HG03378 (cell line): ENCODE measurements around the gene PARP3.

Experiments
- ATAC-seq: cut with Tn5 transposase; IDR thresholded peaks from one replicate; pipeline ENCODE4 v1.9.1; 2021; ENCODE audit warnings: mild to moderate bottlenecking, moderate library complexity; ENCODE audit not compliant: unreplicated experiment

PARP3 gene

DNA sequence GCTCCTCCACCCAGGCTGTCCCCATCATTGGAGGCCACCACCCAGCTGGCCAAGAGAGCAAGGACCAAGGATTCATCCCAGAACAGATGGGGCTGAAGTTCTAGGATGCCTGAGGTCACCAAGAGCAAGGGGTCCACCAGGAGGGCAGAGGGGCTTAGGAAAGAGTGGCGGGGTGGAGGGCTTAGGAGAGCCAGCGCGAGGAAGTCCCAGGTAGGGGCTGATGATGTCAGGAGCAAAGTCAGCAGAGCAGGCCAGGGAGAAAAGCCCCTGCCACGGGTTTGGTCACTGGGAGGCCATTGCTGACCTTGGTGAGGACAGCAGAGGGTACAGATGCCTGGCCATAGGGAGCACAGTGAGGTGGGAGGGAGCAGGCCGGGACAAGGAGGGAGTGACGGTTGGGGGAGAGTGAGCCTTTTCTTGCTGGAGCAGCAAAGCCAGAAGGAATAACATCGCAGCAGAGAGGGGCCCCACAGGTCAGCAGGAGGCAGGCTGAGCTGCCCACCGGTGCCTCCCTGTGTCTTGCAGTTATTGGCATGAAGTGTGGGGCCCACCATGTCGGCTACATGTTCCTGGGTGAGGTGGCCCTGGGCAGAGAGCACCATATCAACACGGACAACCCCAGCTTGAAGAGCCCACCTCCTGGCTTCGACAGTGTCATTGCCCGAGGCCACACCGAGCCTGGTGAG is 5.2 kb downstream of the PARP3 start:
- no peak for ATAC-seq

DNA sequence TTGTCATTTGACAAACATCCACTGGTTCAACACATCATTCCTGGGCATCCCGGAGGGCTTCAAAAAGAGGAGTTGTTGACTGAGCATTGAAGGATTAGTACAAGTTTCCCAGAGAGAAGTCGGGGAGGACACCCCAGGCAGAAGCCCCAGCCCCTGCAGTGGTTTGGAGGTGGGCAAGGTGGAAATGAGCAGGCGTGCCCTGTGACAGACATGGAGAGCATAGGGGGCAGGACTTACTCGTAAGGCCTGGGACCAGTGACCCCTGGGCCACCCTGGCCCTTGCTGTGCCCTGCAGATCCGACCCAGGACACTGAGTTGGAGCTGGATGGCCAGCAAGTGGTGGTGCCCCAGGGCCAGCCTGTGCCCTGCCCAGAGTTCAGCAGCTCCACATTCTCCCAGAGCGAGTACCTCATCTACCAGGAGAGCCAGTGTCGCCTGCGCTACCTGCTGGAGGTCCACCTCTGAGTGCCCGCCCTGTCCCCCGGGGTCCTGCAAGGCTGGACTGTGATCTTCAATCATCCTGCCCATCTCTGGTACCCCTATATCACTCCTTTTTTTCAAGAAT is 5.9 kb downstream of the PARP3 start:
- ATAC-seq: no peak

DNA sequence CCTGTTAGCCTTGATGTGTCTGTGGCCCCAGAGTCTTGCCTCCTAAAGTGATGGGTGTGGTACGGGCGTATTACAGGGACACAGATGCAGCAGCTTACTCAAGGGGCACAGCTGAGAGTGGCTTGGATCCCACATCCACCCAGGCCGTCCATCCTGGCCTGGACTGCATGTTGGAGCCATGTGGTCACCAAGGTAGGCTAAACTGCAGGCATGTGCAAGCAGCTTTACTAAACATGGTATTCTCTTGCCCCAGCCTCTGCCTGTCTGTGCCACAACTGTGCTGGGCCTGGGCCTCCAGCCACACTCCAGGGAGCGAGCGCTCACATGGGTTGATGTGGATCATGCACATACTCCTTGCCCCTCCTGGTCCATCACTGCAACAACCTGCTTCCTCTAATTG is 7.0 kb downstream of the PARP3 start:
- no peak for ATAC-seq

DNA sequence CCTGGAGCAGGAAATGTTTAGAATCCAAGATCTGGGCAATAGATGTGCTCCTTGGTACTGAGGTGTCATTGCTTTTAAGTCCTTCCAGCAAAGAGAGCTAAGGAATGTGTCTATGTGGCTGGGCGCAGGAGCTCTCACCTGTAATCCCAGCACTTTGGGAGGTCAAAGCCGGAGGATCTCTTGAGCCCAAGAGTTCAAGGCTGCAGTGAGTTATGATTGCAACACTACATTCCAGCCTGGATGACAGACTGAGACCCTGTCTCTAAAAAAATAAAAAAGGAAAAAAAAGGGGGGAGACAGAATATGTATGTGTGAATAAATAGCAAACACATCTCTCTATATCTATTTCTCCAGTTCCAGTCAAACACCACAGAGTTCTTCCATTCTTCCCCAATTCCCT is 8.7 kb downstream of the PARP3 start:
- ATAC-seq: no peak

DNA sequence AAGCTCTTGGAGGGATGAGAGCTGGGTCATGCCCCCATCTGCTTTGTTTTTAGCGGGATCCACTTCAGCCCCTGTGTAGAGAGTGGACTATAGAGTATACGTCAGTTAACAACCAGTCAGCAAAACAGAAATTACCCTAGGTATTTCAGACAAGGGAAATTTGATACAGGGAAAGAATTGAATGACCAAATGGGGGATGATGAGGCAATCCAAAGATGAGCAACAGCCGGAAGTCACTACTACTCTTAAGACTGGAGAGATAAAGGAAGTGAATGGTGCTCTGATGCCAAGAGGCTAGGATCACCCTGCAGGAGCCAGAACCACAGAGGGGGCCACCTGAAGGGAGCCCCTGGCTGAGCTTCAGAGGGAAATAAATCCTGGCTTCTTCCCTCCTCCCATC is 11.3 kb downstream of the PARP3 start:
- ATAC-seq: no peak

DNA sequence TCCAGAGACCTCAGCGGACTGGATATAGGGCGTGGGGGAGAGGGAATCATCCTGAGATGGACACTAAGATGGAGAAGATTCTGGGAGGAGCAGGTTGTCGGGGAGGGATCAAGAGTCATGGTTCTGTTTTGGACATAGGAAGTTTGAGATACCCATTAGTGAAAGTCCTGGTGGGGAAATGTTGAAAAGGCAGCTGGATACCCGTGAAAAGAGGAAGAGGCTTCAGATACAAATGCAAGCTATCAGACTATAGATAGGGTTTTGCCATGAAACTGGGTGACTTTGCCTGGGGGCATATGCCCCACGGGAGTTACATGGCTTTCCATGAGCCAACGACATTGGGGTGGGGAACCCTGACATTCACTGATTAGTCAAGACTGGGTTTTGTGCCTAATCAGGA is 11.9 kb downstream of the PARP3 start:
- ATAC-seq: no peak

DNA sequence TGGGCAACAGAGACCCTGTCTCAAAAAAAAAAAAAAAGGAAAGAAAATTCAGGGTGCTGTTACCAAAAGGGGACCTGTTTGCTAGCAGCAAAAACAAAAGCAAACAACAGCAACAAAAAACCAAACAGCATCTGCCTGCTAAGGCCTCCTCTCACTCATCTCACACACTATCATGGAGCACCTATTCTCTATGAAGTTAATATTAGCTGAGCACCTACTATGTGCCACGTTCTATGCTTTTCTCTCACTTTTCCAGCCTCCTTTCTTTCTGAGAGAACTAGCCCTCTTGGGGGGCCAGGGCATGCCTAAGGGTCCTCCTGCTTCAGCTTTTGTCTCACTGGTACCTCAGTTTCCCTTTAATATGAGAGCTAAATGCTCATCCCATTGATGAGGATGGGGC is 12.6 kb downstream of the PARP3 start:
- no peak for ATAC-seq

DNA sequence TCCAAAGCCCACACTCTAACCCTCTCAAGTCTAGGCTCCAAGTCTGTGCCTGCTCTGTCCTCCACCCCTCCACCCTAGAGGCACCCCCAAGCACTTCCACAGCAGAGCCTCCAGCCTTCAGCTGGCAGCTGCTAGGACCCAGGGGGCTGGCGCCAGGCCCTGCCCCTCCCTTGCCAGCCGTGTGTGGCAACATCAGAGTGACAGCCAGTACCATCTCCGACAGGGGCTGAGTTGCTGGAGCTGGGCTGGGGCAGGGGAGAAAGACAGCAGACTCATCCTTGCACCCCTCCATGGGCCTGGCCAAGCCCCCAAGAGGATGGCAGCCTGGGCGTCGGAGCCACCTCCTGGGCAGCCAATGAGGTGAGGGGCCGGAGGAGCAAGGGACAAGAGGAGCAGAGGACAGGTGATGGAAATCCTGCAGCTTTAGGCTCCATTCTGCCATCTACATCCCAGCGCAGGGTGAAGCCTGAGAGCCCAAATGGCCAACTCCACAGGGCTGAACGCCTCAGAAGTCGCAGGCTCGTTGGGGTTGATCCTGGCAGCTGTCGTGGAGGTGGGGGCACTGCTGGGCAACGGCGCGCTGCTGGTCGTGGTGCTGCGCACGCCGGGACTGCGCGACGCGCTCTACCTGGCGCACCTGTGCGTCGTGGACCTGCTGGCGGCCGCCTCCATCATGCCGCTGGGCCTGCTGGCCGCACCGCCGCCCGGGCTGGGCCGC is 13.2 kb downstream of the PARP3 start, which contains the start of gene GPR62:
Gene GPR62 (plus strand): TSS at position 207 of the 718 bp plus-strand sequence. CDS start 272 bp downstream, at position 479.
- ATAC-seq: no peak

DNA sequence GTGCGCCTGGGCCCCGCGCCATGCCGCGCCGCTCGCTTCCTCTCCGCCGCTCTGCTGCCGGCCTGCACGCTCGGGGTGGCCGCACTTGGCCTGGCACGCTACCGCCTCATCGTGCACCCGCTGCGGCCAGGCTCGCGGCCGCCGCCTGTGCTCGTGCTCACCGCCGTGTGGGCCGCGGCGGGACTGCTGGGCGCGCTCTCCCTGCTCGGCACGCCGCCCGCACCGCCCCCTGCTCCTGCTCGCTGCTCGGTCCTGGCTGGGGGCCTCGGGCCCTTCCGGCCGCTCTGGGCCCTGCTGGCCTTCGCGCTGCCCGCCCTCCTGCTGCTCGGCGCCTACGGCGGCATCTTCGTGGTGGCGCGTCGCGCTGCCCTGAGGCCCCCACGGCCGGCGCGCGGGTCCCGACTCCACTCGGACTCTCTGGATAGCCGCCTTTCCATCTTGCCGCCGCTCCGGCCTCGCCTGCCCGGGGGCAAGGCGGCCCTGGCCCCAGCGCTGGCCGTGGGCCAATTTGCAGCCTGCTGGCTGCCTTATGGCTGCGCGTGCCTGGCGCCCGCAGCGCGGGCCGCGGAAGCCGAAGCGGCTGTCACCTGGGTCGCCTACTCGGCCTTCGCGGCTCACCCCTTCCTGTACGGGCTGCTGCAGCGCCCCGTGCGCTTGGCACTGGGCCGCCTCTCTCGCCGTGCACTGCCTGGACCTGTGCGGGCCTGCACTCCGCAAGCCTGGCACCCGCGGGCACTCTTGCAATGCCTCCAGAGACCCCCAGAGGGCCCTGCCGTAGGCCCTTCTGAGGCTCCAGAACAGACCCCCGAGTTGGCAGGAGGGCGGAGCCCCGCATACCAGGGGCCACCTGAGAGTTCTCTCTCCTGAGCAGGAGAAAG is 14.0 kb downstream of the PARP3 start:
- ATAC-seq: no peak

DNA sequence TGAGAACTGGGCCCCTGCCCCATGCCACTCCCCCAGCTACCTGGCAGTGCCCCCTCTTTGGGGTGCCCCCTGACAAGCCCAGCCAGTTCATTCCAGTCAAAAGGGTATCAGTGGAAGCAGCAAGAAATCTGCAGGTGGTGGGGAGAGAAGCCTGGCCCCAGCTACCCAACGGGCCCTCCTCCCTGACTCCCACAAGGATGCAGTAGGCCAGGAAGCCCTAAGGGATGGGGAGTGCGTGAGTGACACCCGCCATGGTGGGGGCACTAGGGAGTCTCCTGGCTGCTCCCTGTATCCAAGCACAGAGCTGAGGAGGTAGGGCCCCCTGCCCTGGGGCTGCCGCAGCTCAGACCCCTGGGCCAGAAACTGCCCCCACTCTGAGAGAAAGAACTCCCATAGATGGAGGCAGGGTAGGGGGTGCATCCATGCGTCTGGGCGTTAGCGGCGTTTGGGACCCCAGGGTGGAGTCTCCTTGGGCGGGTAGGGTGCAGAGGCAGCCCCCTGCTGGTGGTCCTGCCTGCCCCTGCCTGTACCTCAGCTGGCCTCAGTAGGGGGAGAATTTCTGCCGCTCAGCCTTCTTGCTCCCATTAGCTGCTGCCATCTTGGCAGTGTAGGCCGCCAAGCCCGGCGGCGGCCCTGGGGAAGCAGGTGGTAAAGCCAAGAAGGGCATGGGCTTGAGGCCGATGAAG is 15.5 kb downstream of the PARP3 start:
- ATAC-seq: no peak

DNA sequence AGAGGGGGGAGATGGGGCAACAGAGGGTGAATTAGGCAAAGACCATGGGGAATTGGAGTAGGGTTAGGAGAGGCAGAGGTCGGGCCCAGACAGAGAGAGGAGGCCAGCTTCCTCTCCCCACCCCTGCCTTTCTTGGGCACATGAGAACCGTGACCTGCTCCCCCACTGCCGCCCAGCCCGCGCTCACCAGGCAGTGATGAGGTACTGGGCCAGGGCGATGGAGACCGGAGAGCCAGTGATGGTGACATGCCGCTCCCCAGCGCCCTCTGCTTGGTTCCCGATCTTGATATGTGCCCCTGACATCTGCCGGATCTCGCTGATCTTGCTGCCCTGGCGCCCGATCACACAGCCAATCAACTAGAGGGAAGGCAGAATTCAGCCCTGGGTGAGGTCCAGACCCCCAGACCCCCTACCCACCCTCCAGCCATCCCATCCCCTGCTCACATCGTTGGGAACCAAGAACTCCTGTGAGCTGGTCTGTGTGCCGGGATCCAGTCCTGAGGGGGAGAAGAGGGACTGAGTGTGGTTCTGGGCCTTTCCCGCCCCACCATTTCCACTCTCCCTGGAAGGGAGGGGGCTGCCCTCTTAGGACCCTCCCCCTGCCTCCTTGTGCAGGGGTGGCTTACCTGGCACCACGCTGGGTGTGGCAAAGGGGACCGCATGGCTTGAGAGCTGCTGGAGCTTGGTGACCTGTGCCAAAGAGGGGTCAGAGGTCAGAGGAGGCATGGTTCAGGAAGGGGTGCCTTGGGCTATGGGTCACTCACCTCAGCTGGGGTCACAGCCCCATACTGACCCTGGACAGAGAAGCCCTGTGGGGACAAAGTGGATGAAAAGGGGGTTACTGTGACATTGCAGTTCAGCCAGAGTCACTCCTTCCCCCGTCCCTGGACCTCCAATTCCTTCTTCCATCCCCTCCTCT is 16.7 kb downstream of the PARP3 start:
- no peak for ATAC-seq

DNA sequence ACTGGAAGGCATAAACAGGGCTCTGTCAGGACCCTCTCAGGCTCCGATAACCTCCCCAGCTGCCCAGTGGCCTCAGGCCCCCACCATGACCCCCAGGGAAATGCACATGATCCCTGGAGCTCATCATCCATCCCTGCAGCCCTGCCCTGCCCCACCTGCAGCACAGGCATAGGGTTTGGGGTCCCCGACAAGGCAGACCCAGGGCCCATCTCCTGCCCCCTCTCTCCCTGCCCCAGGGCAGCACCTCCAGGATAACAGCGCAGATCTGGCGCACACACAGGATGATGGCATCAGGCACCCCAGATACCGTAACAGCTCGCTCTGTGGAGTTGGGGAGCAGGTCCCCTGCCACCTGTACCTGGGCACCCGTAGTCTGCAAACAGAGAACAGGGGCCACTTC is 17.5 kb downstream of the PARP3 start:
- ATAC-seq: no peak

DNA sequence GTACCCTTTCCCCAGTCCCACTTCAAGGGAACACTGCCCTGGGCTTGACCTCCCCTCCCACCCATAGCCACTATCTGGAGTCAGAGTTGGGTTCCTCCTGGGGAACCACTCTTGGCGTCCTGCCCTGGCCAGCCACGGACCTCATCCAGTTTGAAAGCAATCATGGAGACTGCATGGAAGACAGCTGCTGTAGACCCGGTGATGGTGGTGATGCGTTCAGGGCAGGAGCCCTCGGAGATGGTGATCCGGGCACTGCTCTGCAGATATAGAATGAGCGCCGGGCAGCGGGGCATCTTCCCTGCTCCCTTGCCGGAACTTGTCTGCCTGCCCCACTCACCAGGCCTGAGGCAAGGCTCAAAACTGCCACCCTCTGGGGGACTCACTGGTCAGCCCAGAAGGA is 18.2 kb downstream of the PARP3 start:
- no peak for ATAC-seq

DNA sequence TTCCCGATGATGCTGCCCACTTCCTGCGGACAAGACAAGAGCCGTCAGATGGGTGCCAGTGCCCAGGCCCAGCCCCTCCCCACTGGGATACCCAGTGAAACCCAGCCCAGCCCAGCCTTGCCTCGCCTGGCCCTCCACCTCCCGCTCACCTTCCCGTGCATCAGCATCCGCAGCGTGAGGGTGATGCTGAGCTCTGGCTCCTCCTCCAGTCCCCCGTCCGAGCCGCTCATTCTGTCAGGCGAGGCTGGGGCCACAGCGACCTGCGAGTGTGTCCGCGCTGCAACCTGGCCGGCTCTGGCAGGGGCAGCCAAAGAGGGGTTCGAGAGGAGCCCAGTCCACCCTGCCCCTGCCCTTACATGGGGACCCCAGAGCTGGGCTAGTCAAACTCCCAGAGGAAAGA is 18.8 kb downstream of the PARP3 start:
- no peak for ATAC-seq

DNA sequence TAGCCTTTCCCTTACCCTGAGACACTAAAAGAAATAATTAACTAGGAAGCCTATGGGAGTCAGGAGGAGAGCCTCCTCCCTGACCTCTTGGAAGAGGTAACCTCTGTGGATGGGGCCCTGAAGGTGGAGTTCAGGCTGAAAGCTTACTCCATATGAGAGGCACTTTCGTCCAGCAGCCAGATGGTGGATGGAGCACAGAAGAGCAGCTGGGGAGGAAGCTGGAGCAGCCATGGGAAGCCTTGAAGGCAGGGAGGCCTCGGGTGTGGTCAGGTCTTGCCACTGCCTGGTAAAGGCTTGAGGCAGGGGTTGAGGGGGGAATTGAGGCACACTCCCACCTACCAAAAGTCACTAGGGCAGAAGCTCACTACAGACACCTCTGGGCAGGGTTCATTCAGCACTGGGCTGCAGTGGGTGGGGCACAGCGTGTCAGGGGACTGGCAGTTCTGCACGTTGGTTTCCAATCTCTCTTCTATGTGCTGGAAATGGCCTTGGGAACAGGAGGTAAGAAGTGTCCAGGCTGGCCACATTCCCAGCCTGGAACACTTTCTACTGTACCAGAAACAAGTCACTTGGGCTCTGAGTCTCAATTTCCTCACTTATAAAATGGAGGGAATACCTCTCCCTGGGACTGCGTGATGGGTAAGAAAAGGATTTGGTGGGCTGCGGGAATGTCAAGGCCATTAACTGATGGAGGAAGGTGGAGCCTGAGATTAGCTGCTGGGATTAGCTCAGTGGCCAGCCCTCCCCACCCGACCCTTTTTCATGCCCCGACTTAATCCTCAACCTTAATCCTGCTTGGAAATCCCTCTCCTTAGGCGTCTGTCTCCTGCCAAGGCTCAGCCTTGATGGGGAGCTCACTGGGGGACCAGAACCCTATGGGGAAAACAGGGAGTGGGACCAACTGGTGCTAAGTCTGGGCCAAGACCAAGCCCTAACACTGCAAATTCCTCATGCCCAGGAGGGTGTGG is 19.7 kb downstream of the PARP3 start:
- no peak for ATAC-seq

DNA sequence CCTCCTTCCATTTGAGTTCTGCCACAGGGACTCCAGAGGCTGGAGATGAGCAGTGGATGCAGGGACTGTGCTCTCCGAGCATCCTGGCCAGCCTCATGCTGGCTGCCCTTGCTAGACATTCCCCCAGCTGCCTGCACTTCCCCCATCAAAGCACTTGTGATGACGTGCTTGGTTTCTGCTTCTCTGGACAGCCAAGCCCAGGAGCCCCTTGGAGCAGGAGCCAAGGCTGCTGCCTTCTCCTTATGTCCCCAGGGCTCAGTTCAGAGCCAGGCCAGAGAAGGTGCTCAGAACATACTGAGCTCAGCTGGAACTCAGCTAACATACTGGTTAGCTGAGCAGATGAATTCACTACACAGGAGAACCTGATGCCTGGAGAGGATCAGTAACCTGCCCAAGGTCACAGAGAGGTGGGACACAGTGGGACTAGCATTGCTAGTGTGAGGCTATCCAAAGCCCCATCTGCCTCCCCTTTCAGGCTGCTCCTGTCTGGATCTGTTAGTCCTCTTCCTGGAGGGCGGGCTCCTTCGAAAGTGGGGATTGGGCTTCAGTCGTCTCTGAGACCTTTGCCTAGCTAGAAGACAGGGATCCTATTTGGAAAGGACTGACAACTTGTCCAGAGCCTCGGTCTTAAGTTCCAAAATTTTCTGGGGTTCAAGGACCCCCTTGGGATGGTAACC is 20.8 kb downstream of the PARP3 start:
- no peak for ATAC-seq

DNA sequence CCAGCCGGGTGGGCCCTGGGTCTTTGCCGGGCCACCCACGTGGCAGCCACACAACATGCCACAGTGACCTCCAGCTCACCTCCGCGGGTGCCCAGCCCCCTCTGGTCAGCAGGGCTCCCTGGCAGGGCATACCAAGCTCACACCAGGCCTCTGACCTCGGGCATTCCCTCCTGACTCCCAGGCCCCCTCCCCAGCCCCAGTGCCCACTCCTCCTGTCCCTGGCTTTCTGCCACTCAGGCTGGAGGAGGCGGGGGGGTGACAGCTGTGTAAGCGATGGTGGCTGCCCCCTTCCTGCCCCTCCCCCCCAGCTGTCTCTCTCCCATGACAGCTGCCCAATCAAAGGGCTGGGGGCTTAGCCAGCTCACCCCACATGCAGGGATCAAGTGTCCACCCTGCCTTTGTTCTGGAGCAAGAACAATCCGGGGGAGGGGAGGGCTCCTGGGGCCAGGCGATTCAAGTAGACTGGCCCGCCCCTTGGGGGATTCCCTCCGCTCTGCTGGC is 21.8 kb downstream of the PARP3 start:
- no peak for ATAC-seq

DNA sequence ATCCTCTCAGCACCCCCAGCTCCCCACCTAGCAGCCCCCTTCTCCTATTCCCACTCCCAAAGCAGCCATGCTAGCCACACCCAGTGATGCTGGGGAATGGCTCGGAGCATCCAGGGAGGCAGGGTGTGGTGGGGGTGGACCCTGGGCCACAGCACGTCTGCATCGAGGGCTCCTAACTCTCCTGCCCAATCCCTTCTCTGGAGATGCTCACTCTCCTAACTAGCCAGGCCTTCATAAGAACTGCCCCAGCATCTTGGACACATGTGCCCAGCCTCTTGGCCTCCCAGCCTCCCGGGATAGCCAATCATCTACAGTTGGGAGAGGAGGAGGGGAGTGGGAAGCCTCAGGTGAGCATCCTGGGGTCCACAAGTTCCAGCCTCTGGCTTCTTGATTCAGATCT is 22.4 kb downstream of the PARP3 start:
- ATAC-seq: no peak
